WERI-Rb-1 (cell line): ENCODE data around the gene PCDHGB4.
"Not testable (repeated sequence)": the region's sequence is repeated elsewhere in the genome, so short reads cannot be mapped to it uniquely, and the experiment has no call there.

Experiments used
- DNase-seq: peaks from one replicate; pipeline ENCODE4 v3.0.0-alpha.2; 2020
- H3K27ac ChIP-seq: fragments of 250-450 bp; sonication (Bioruptor Pico); 2 replicates; pipeline ENCODE4 v1.5.1; 2020; ENCODE audit warnings: mild to moderate bottlenecking, moderate library complexity
- H3K27me3 ChIP-seq: fragments of 250-450 bp; sonication (Bioruptor Pico); 2 replicates; pipeline ENCODE4 v1.5.1; 2021; ENCODE audit warnings: mild to moderate bottlenecking, low read depth, moderate library complexity; ENCODE audit not compliant: insufficient read depth, severe bottlenecking
- H3K36me3 ChIP-seq: fragments of 250-450 bp; sonication (Bioruptor Pico); 2 replicates; pipeline ENCODE4 v1.5.1; 2020; ENCODE audit warnings: mild to moderate bottlenecking, moderate library complexity
- H3K4me3 ChIP-seq: 2 replicates; pipeline ENCODE4 v1.5.1; 2011; ENCODE audit warnings: low read depth, mild to moderate bottlenecking, control low read depth, low read length
- H3K9me3 ChIP-seq: fragments of 250-450 bp; sonication (Bioruptor Pico); 2 replicates; pipeline ENCODE4 v1.5.1; 2021; ENCODE audit warnings: mild to moderate bottlenecking, moderate library complexity; ENCODE audit not compliant: severe bottlenecking
- TF ChIP-seq, protein P1 (sequence below): IDR thresholded peaks from 2 replicates; pipeline ENCODE4 v1.5.1; 2011; ENCODE audit warnings: low read depth, mild to moderate bottlenecking, control low read depth, inconsistent platforms, low read length

PCDHGB4 gene

DNA sequence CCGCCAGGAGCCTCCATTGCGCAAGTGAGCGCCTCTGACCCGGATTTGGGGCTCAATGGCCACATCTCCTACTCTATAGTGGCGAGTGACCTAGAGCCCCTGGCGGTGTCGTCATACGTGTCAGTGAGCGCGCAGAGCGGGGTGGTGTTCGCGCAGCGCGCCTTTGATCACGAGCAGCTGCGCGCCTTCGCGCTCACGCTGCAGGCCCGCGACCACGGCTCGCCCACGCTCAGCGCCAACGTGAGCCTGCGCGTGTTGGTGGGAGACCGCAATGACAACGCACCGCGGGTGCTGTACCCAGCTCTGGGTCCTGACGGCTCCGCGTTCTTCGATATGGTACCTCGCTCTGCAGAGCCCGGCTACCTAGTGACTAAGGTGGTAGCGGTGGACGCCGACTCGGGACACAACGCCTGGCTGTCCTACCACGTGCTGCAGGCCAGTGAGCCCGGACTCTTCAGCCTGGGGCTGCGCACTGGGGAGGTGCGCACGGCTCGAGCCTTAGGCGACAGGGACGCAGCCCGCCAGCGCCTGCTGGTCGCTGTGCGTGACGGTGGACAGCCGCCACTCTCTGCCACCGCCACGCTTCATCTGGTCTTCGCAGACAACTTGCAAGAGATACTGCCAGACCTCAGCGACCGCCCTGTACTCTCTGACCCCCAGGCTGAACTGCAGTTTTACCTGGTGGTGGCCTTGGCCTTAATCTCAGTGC lies 22.3 kb downstream of the PCDHGB4 start:
- TF ChIP-seq, protein P1, sequence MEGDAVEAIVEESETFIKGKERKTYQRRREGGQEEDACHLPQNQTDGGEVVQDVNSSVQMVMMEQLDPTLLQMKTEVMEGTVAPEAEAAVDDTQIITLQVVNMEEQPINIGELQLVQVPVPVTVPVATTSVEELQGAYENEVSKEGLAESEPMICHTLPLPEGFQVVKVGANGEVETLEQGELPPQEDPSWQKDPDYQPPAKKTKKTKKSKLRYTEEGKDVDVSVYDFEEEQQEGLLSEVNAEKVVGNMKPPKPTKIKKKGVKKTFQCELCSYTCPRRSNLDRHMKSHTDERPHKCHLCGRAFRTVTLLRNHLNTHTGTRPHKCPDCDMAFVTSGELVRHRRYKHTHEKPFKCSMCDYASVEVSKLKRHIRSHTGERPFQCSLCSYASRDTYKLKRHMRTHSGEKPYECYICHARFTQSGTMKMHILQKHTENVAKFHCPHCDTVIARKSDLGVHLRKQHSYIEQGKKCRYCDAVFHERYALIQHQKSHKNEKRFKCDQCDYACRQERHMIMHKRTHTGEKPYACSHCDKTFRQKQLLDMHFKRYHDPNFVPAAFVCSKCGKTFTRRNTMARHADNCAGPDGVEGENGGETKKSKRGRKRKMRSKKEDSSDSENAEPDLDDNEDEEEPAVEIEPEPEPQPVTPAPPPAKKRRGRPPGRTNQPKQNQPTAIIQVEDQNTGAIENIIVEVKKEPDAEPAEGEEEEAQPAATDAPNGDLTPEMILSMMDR, result no peak
- peaks cover 3% of the 10 kb centered on the region for H3K9me3 ChIP-seq
- no peak for DNase-seq
- no peak overlapping the region for H3K27ac ChIP-seq
- H3K36me3 ChIP-seq, result no peaks in the 10 kb centered on the region
- no peaks in the 10 kb centered on the region for H3K27me3 ChIP-seq
- H3K4me3 ChIP-seq, result no peak overlapping the region

DNA sequence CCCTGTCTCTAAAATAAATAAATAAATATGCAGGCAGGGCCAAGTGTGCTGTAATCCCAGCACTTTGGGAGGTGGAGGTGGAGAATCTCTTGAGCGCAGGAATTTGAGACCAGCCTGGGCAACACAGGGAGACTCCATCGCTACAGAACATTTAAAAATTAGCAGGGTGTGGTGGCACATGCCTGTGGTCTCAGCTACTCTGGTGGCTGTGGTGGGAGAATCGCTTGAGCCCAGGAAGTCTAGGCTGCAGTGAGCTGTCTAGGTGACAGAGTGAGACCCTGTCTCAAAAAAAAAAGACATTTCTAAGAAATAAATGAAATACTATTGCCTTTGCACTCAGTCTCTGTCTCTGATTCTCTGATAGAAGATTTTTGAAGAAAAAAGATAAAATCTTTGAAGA lies 24.1 kb downstream of the PCDHGB4 start:
- DNase-seq, result no peak
- peaks cover 3% of the 10 kb centered on the region for H3K9me3 ChIP-seq

DNA sequence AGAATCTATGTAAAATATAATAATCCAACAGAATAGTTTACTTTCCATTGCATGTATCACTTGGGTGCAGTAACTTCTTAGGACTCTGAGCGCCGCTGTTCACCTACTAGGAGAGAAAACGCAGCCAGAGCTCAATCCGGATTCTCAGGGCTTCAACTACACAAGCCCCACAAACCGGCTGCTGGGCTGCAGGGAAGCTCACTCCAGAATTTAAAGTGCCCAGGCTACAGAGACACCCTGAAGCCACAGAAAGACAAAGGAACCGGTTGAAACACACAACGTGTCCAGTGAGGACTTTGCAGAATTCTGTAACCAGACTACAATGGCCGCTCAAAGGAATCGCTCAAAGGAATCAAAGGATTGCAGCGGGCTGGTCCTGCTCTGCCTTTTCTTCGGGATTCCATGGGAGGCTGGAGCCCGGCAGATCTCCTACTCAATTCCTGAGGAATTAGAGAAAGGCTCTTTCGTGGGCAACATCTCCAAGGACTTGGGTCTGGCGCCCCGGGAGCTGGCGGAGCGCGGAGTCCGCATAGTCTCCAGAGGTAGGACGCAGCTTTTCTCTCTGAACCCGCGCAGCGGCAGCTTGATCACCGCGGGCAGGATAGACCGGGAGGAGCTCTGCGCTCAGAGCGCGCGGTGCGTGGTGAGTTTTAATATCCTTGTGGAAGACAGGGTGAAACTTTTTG lies 25.5 kb downstream of the PCDHGB4 start, which contains the start of gene PCDHGA10:
TSS of gene PCDHGA10 (plus strand) at position 134 of the 686 bp plus-strand sequence. CDS start at position 323, 189 bp downstream.
- Histone ChIP-seq H3K4me3 (no peak within 1 kb of the TSS), H3K36me3 (no peaks in the 10 kb centered on the region), H3K9me3 (peaks cover 3% of the 10 kb centered on the region), H3K27me3 (no peaks in the 10 kb centered on the region), H3K27ac (no peak within 1 kb of the TSS)
- peak; percentile 58 for DNase-seq
- TF ChIP-seq, protein P1, result peak; percentile 58

More for the DNA sequence above, 24.1 kb downstream of the PCDHGB4 start:
- Histone ChIP-seq H3K27me3 (no peaks in the 10 kb centered on the region), H3K4me3 (no peak overlapping the region), H3K27ac (no peak overlapping the region), H3K36me3 (no peaks in the 10 kb centered on the region)
- TF ChIP-seq, protein P1, result no peak

DNA sequence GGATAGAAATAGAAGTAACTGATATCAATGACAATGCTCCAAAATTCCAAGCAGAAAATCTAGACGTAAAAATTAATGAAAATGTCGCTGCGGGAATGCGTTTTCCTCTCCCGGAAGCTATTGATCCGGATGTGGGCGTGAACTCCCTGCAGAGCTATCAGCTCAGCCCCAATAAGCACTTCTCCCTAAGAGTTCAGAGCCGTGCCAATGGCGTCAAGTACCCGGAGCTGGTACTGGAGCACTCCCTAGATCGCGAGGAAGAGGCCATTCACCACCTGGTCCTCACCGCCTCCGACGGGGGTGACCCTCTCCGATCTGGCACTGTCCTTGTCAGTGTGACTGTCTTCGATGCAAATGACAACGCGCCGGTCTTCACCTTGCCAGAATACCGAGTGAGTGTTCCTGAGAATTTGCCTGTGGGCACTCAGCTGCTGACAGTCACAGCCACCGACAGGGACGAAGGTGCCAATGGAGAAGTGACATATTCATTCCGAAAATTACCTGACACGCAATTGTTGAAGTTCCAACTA lies 26.1 kb downstream of the PCDHGB4 start:
- H3K27me3 ChIP-seq, result no peaks in the 10 kb centered on the region
- no peak for DNase-seq
- no peaks in the 10 kb centered on the region for H3K36me3 ChIP-seq
- no peak overlapping the region for H3K4me3 ChIP-seq
- H3K9me3 ChIP-seq, result peaks cover 3% of the 10 kb centered on the region
- no peak overlapping the region for H3K27ac ChIP-seq
- TF ChIP-seq, protein P1, result no peak

DNA sequence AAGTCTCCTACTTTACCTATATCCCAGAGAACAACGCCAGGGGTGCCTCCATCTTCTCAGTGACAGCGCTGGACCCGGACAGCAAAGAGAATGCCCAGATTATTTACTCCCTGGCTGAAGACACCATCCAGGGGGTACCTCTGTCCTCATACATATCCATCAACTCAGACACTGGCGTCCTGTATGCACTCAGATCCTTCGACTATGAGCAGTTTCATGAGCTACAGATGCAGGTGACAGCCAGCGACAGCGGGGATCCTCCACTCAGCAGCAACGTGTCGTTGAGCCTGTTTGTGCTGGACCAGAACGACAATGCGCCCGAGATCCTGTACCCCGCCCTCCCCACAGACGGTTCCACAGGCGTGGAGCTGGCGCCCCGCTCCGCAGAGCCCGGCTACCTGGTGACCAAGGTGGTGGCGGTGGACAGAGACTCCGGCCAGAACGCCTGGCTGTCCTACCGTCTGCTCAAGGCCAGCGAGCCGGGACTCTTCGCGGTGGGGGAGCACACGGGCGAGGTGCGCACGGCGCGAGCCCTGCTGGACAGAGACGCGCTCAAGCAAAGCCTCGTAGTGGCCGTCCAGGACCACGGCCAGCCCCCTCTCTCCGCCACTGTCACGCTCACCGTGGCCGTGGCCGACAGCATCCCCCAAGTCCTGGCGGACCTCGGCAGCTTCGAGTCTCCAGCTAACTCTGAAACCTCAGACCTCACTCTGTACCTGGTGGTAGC lies 27.2 kb downstream of the PCDHGB4 start:
- not testable (repeated sequence) for DNase-seq, H3K27ac ChIP-seq, H3K4me3 ChIP-seq, H3K27me3 ChIP-seq, H3K36me3 ChIP-seq
- H3K9me3 ChIP-seq, result peaks cover 11% of the 10 kb centered on the region

DNA sequence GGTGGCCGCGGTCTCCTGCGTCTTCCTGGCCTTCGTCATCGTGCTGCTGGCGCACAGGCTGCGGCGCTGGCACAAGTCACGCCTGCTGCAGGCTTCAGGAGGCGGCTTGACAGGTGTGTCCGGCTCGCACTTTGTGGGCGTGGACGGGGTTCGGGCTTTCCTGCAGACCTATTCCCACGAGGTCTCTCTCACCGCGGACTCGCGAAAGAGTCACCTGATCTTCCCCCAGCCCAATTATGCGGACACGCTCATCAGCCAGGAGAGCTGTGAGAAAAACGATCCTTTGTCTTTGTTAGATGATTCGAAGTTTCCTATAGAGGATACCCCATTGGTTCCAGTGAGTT lies 27.7 kb downstream of the PCDHGB4 start:
- not testable (repeated sequence) for DNase-seq, H3K4me3 ChIP-seq, H3K36me3 ChIP-seq, H3K27ac ChIP-seq, H3K27me3 ChIP-seq
- H3K9me3 ChIP-seq, result peaks cover 15% of the 10 kb centered on the region
